ENCODE data around the gene CFAP161. TPM values are rescaled to one million over a fixed set of nuclear protein-coding genes. Genes with fewer than 3 reads are reported as not detected.
"Not testable (repeated sequence)": the region's sequence is repeated elsewhere in the genome, so short reads cannot be mapped to it uniquely, and the experiment has no call there.

CFAP161 gene
- total and polyA plus RNA-seq, 2 experiments from 2014 or later: not detected

GRCh38 chr15:81155375-81156218 is 21.5 kb downstream of the CFAP161 start:
- H2AFZ ChIP-seq: peak overlapping the region; percentile 47; the same call in 1 of the 2 replicates
- no peaks in the 10 kb centered on the region for H4K20me1 ChIP-seq (ENCODE audit: insufficient read depth)
- no peaks in the 10 kb centered on the region for H3K27me3 ChIP-seq (replicated peaks; ENCODE audit: insufficient read depth)
- peaks cover 5% of the 10 kb centered on the region; the same call in 1 of the 2 replicates for H3F3A ChIP-seq (ENCODE audit: insufficient read depth)
- in situ Hi-C loops (cut with MboI): no loop called here
- H3K36me3 ChIP-seq (ENCODE audit: low read depth): no peaks in the 10 kb centered on the region
- no peaks in the 10 kb centered on the region for H3K9me3 ChIP-seq (ENCODE audit: low read depth)
- H3K79me2 ChIP-seq (ENCODE audit: insufficient read depth): no peaks in the 10 kb centered on the region
- no peak overlapping the region for H3K4me2 ChIP-seq (ENCODE audit: unreplicated experiment)
- no peak overlapping the region for H3K4me3 ChIP-seq
- TF ChIP-seq EZH2phosphoT487 (IDR thresholded peaks at IDR 0.05; ENCODE audit: insufficient read depth, low read depth): no peak
- no peak for TF ChIP-seq EZH2 (IDR thresholded peaks at IDR 0.05; ENCODE audit: insufficient read depth, poor library complexity, severe bottlenecking)
- 40 to 43% methylated on average over 10 of the region's 10 CpGs for WGBS, 2 experiments (ENCODE audit: low coverage in 1 of 2, low lambda C conversion rate in 2 of 2, missing lambda C conversion rate in 2 of 2)
- peaks cover 30% of the 10 kb centered on the region for H3K4me1 ChIP-seq (ENCODE audit: insufficient read depth)
- H3K27ac ChIP-seq: no peak overlapping the region
- H3K9me2 ChIP-seq (ENCODE audit: insufficient read depth): no peaks in the 10 kb centered on the region
- DNase-seq: peak; percentile 80
- H3K9ac ChIP-seq: no peak overlapping the region

DNA sequence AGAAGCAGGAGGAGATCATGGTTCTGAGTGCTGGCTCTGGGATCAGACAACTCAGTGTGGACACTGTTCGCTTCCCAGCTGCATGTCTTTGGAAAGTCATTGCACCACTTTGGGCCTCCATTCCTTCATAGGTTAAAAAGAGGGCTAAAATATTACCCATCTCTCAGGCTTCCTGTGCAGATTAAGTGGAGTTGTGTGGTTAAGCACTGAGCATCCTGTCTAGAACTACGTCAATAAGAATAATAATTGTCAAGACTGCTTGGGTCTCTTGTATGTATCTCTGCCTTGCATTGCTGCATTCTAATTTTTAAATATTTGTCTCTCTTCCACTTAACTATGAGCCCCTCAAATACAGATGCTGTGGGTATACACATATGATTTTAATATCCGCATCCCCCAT is 22.3 kb downstream of the CFAP161 start:
- Histone ChIP-seq H3K36me3 (ENCODE audit: low read depth) (no peaks in the 10 kb centered on the region), H3K27ac (no peak overlapping the region), H3K9me3 (ENCODE audit: low read depth) (no peaks in the 10 kb centered on the region), H3K4me3 (no peak overlapping the region), H3K4me1 (ENCODE audit: insufficient read depth) (peaks cover 36% of the 10 kb centered on the region), H3K9me2 (ENCODE audit: insufficient read depth) (no peaks in the 10 kb centered on the region), H3F3A (ENCODE audit: insufficient read depth) (peaks cover 5% of the 10 kb centered on the region; the same call in 1 of the 2 replicates), H3K4me2 (ENCODE audit: unreplicated experiment) (no peak overlapping the region), H3K79me2 (ENCODE audit: insufficient read depth) (no peaks in the 10 kb centered on the region), H3K9ac (no peak overlapping the region), H4K20me1 (ENCODE audit: insufficient read depth) (no peaks in the 10 kb centered on the region), H2AFZ (no peak overlapping the region), H3K27me3 (replicated peaks; ENCODE audit: insufficient read depth) (no peaks in the 10 kb centered on the region)
- 96% methylated on average over 3 of the region's 3 CpGs for WGBS, 2 experiments (ENCODE audit: low coverage in 1 of 2, low lambda C conversion rate in 2 of 2, missing lambda C conversion rate in 2 of 2)
- DNase-seq: no peak
- TF ChIP-seq EZH2 (IDR thresholded peaks at IDR 0.05; ENCODE audit: insufficient read depth, poor library complexity, severe bottlenecking) (no peak), EZH2phosphoT487 (IDR thresholded peaks at IDR 0.05; ENCODE audit: insufficient read depth, low read depth) (no peak)
- in situ Hi-C loops (cut with MboI): no loop called here

DNA sequence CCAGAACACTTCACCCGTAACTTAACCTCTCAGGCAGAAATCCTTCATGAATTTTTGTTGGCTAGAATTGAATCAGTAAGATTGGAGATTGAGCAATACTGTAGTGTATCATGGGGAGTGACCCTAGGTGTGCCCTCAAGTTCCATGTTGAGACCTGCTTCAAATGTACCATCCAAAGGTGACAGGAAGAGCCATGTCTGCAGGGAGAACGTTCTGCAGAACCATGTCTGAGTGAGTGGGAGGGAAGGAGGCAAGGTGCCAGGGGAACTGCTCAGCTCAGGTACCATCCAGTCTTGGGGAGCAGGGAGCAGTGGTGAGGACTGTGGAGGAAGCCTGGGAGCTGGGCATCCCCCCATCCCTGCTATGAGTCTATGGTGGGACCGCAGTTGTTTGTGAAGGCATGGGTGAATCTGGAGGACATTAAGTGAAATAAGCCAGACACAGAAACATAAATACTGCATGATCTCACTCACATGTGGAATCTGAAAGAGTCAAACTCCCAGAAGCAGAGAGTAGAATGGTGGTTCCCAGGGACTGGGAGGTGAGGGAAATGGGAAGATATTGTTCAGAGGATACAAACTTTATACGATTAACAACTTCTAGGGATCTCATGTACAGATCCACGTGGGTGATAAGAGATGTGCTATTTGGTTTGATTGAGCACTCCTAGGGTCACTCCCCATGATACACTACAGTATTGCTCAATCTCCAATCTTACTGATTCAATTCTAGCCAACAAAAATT is 23.3 kb downstream of the CFAP161 start:
- H3K79me2 ChIP-seq (ENCODE audit: insufficient read depth): no peaks in the 10 kb centered on the region
- in situ Hi-C loops (cut with MboI): no loop called here
- H3K36me3 ChIP-seq (ENCODE audit: low read depth): no peaks in the 10 kb centered on the region
- no peaks in the 10 kb centered on the region for H3K9me2 ChIP-seq (ENCODE audit: insufficient read depth)
- peaks cover 5% of the 10 kb centered on the region; the same call in 1 of the 2 replicates for H3F3A ChIP-seq (ENCODE audit: insufficient read depth)
- H3K4me2 ChIP-seq (ENCODE audit: unreplicated experiment): no peak overlapping the region
- 27 to 29% methylated on average over 5 of the region's 5 CpGs for WGBS, 2 experiments (ENCODE audit: low coverage in 1 of 2, low lambda C conversion rate in 2 of 2, missing lambda C conversion rate in 2 of 2)
- TF ChIP-seq EZH2 (IDR thresholded peaks at IDR 0.05; ENCODE audit: insufficient read depth, poor library complexity, severe bottlenecking): no peak
- TF ChIP-seq EZH2phosphoT487 (IDR thresholded peaks at IDR 0.05; ENCODE audit: insufficient read depth, low read depth): no peak
- peaks cover 36% of the 10 kb centered on the region for H3K4me1 ChIP-seq (ENCODE audit: insufficient read depth)
- no peaks in the 10 kb centered on the region for H3K27me3 ChIP-seq (replicated peaks; ENCODE audit: insufficient read depth)
- no peak overlapping the region for H3K27ac ChIP-seq
- H3K4me3 ChIP-seq: no peak overlapping the region
- no peaks in the 10 kb centered on the region for H3K9me3 ChIP-seq (ENCODE audit: low read depth)
- peak; percentile 54 for DNase-seq
- no peaks in the 10 kb centered on the region for H4K20me1 ChIP-seq (ENCODE audit: insufficient read depth)
- H3K9ac ChIP-seq: no peak overlapping the region
- no peak overlapping the region for H2AFZ ChIP-seq

DNA sequence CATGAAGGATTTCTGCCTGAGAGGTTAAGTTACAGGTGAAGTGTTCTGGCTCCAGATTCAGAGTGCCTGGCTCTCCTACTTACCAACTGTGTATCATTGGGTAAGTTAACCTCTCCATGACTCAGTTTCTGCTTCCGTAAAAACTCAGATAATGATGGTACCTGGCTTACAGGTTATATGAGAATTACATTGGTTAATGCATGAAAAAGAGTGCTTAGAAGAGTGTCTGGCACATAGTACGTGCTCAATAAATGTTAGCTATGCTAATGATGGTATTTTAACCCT is 23.8 kb downstream of the CFAP161 start:
- Histone ChIP-seq H3K4me2 (ENCODE audit: unreplicated experiment) (no peak overlapping the region), H3K4me1 (ENCODE audit: insufficient read depth) (peaks cover 31% of the 10 kb centered on the region), H3F3A (ENCODE audit: insufficient read depth) (peaks cover 5% of the 10 kb centered on the region; the same call in 1 of the 2 replicates), H3K27me3 (replicated peaks; ENCODE audit: insufficient read depth) (no peaks in the 10 kb centered on the region), H3K79me2 (ENCODE audit: insufficient read depth) (no peaks in the 10 kb centered on the region), H3K27ac (no peak overlapping the region), H3K9ac (no peak overlapping the region), H2AFZ (no peak overlapping the region), H4K20me1 (ENCODE audit: insufficient read depth) (no peaks in the 10 kb centered on the region), H3K9me2 (ENCODE audit: insufficient read depth) (no peaks in the 10 kb centered on the region), H3K4me3 (no peak overlapping the region), H3K36me3 (ENCODE audit: low read depth) (no peaks in the 10 kb centered on the region), H3K9me3 (ENCODE audit: low read depth) (no peaks in the 10 kb centered on the region)
- 75 to 80% methylated on average over 2 of the region's 2 CpGs for WGBS, 2 experiments (ENCODE audit: low coverage in 1 of 2, low lambda C conversion rate in 2 of 2, missing lambda C conversion rate in 2 of 2)
- no peak for DNase-seq
- TF ChIP-seq EZH2phosphoT487 (IDR thresholded peaks at IDR 0.05; ENCODE audit: insufficient read depth, low read depth) (no peak), EZH2 (IDR thresholded peaks at IDR 0.05; ENCODE audit: insufficient read depth, poor library complexity, severe bottlenecking) (no peak)
- in situ Hi-C loops (cut with MboI): no loop called here

GRCh38 chr15:81158561-81158960 is 24.5 kb downstream of the CFAP161 start:
- H3K27ac ChIP-seq; H3F3A ChIP-seq (ENCODE audit: insufficient read depth); H4K20me1 ChIP-seq (ENCODE audit: insufficient read depth); DNase-seq; H2AFZ ChIP-seq; H3K4me3 ChIP-seq; H3K9me2 ChIP-seq (ENCODE audit: insufficient read depth); H3K9me3 ChIP-seq (ENCODE audit: low read depth); H3K36me3 ChIP-seq (ENCODE audit: low read depth); in situ Hi-C loops (cut with MboI); H3K4me2 ChIP-seq (ENCODE audit: unreplicated experiment); H3K27me3 ChIP-seq (replicated peaks; ENCODE audit: insufficient read depth); H3K79me2 ChIP-seq (ENCODE audit: insufficient read depth); H3K9ac ChIP-seq: not testable (repeated sequence)
- WGBS, 2 experiments (ENCODE audit: low coverage in 1 of 2, low lambda C conversion rate in 2 of 2, missing lambda C conversion rate in 2 of 2): 91 to 94% methylated on average over 24 to 37 of the region's 37 CpGs
- H3K4me1 ChIP-seq (ENCODE audit: insufficient read depth): peaks cover 28% of the 10 kb centered on the region

Measured in GM23248 (cell line).